Smooth muscle cell (in vitro differentiated cells): Measurements from ENCODE around the gene PRAC2. TPM values are rescaled to one million over a fixed set of nuclear protein-coding genes. Genes with fewer than 3 reads are reported as not detected.

ENCODE experiments used
- DNase-seq: peaks from one replicate; lab custom pipeline; 2025; ENCODE audit not compliant: unreplicated experiment; lab: John Stamatoyannopoulos, UW
- H2AFZ ChIP-seq: fragments of 200-600 bp; sonication (generic); 2 replicates; pipeline ENCODE4 v1.6.0; 2016; ENCODE audit warnings: antibody characterized with exemption, low read depth, mild to moderate bottlenecking
- H3F3A ChIP-seq: fragments of 200-600 bp; sonication (generic); 2 replicates; pipeline ENCODE4 v1.6.0; 2017; ENCODE audit warnings: antibody characterized with exemption, low read depth
- H3K27ac ChIP-seq: fragments of 200-600 bp; sonication (generic); 2 replicates; pipeline ENCODE4 v1.5.1; 2016; ENCODE audit warnings: low read depth, mild to moderate bottlenecking
- H3K27me3 ChIP-seq: fragments of 200-600 bp; sonication (generic); 2 replicates; pipeline ENCODE4 v1.6.1; 2016; ENCODE audit warnings: low read depth, mild to moderate bottlenecking
- H3K36me3 ChIP-seq: fragments of 200-600 bp; sonication (generic); 2 replicates; pipeline ENCODE4 v1.5.1; 2016; ENCODE audit warnings: low read depth
- H3K4me1 ChIP-seq: fragments of 200-600 bp; sonication (generic); 2 replicates; pipeline ENCODE4 v1.5.1; 2016; ENCODE audit warnings: low read depth
- H3K4me2 ChIP-seq: fragments of 200-600 bp; sonication (generic); 2 replicates; pipeline ENCODE4 v1.6.0; 2016; ENCODE audit warnings: mild to moderate bottlenecking
- H3K4me3 ChIP-seq: fragments of 200-600 bp; sonication (generic); 2 replicates; pipeline ENCODE4 v1.5.1; 2016; ENCODE audit warnings: mild to moderate bottlenecking
- H3K79me2 ChIP-seq: fragments of 200-600 bp; sonication (generic); 2 replicates; pipeline ENCODE4 v1.6.0; 2016; ENCODE audit warnings: low read depth, mild to moderate bottlenecking
- H3K9ac ChIP-seq: fragments of 200-600 bp; sonication (generic); 2 replicates; pipeline ENCODE4 v1.6.0; 2016; ENCODE audit warnings: low read depth
- H3K9me3 ChIP-seq: fragments of 200-600 bp; sonication (generic); replicated peaks from 2 replicates; pipeline ENCODE4 v1.5.1; 2016; ENCODE audit warnings: low read depth
- H4K20me1 ChIP-seq: fragments of 200-600 bp; sonication (generic); 2 replicates; pipeline ENCODE4 v1.6.0; 2016; ENCODE audit warnings: low read depth
- WGBS: methylation state at CpG from one replicate; pipeline ENCODE4 v1.1.7; 2016; ENCODE audit warnings: low lambda C conversion rate; 5-methylcytosine and 5-hydroxymethylcytosine counted together
- polyA plus RNA-seq: library from polyadenylated mRNA; unstranded; fragments of >200 nt; fragmentation: Nextera tagmentation; extraction: Ambion mirVana; gene quantifications from 2 replicates; pipeline ENCODE4 v1.2.1, GENCODE V29; 2016
- total RNA-seq: library from RNA; depleted of rRNA; stranded (reverse); fragments of >200 nt; gene quantifications from 2 replicates; pipeline ENCODE4 v1.2.3, GENCODE V29; 2014
- TF ChIP-seq, protein P1 (sequence below): fragments of 200-600 bp; sonication (generic); IDR thresholded peaks from 2 replicates; pipeline ENCODE4 v1.5.1; 2017; ENCODE audit warnings: borderline replicate concordance, mild to moderate bottlenecking, antibody characterized with exemption; ENCODE audit not compliant: insufficient read depth, poor library complexity, severe bottlenecking

PRAC2 gene
- total and polyA plus RNA-seq, 2 experiments from 2014 or later: 3.5 to 7.8 TPM

- no peaks in the 10 kb centered on the region for H3K79me2 ChIP-seq
- H3K4me1 ChIP-seq: no peaks in the 10 kb centered on the region
- no peaks in the 10 kb centered on the region for H3F3A ChIP-seq
- 6% methylated on average over 49 of the region's 53 CpGs for WGBS
- H3K4me3 ChIP-seq: peak overlapping the region; percentile 25
- no peaks in the 10 kb centered on the region for H3K36me3 ChIP-seq
- no peaks in the 10 kb centered on the region for H4K20me1 ChIP-seq
- TF ChIP-seq, protein P1, sequence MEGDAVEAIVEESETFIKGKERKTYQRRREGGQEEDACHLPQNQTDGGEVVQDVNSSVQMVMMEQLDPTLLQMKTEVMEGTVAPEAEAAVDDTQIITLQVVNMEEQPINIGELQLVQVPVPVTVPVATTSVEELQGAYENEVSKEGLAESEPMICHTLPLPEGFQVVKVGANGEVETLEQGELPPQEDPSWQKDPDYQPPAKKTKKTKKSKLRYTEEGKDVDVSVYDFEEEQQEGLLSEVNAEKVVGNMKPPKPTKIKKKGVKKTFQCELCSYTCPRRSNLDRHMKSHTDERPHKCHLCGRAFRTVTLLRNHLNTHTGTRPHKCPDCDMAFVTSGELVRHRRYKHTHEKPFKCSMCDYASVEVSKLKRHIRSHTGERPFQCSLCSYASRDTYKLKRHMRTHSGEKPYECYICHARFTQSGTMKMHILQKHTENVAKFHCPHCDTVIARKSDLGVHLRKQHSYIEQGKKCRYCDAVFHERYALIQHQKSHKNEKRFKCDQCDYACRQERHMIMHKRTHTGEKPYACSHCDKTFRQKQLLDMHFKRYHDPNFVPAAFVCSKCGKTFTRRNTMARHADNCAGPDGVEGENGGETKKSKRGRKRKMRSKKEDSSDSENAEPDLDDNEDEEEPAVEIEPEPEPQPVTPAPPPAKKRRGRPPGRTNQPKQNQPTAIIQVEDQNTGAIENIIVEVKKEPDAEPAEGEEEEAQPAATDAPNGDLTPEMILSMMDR: no peak
- H2AFZ ChIP-seq: peak overlapping the region; percentile 59
- H3K27me3 ChIP-seq: peaks cover 100% of the 10 kb centered on the region
- no peak overlapping the region for H3K27ac ChIP-seq
- no peak for DNase-seq
- H3K9ac ChIP-seq: no peak overlapping the region
- H3K9me3 ChIP-seq: no peaks in the 10 kb centered on the region
- peak overlapping the region; percentile 79 for H3K4me2 ChIP-seq
Measured at GRCh38 chr17:48747445-48748363, 24.7 kb downstream of the PRAC2 start.

DNA sequence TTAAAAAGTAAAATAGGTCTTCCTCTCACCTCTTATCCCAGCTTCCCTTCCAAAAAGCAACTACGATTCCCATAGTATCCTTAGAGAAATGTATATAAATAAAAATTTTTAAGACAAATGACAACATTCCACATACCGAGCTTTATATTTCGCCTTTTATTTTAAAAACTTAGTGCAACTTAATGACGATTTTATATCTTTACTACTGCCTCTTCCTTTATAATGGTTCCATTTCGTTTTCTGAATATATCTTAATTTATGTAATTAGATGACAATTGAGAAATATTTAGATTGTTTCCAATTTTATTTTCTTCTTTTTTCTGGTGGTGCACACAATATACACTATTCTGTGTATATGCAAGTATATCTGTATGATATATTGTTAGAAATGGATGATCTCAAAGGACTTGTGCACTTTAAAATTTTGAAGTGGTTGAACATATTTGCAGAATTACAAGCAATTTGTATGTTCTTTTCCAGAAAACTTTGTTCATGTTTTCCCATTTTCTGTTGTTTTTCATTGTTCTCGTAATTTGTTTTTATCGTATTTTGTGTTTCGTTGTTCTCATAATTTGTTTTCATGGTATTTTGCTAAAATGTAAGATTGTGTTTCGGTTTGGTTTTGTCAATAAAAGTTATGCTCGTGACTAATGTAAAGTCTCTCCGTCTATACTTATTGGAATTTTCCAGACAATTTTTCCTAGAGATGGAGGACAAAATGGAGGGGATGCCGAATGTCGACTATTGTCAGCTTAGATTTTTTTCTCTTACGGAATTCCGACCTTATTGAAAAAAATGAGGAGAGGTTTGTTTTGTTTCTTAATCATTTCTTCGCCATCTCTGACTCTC, 26.0 kb downstream of the PRAC2 start:
- Histone ChIP-seq H4K20me1 (no peaks in the 10 kb centered on the region), H3K4me2 (no peak overlapping the region), H3K27ac (no peak overlapping the region), H3K27me3 (peaks cover 100% of the 10 kb centered on the region), H3K4me1 (no peaks in the 10 kb centered on the region), H3K4me3 (no peak overlapping the region), H2AFZ (no peak overlapping the region), H3K9ac (no peak overlapping the region), H3K79me2 (no peaks in the 10 kb centered on the region), H3K36me3 (no peaks in the 10 kb centered on the region), H3K9me3 (no peaks in the 10 kb centered on the region), H3F3A (no peaks in the 10 kb centered on the region)
- 40% methylated on average over 16 of the region's 16 CpGs for WGBS
- DNase-seq: no peak
- TF ChIP-seq, protein P1: no peak

GRCh38 chr17:48749621-48750553, 26.9 kb downstream of the PRAC2 start:
- Histone ChIP-seq H3K79me2 (no peaks in the 10 kb centered on the region), H3K4me1 (peaks cover 4% of the 10 kb centered on the region), H3K9me3 (no peaks in the 10 kb centered on the region), H3K36me3 (no peaks in the 10 kb centered on the region), H3K27ac (no peak overlapping the region), H2AFZ (no peak overlapping the region), H3K4me3 (no peak overlapping the region), H3K27me3 (peaks cover 100% of the 10 kb centered on the region), H4K20me1 (no peaks in the 10 kb centered on the region), H3K9ac (no peak overlapping the region), H3K4me2 (no peak overlapping the region), H3F3A (no peaks in the 10 kb centered on the region)
- no peak for DNase-seq
- WGBS: 14% methylated on average over 32 of the region's 32 CpGs
- TF ChIP-seq, protein P1: no peak
